Measurements from ENCODE around the gene NEBL. TPM values are rescaled to one million over a fixed set of nuclear protein-coding genes. Genes with fewer than 3 reads are reported as not detected.

NEBL gene
- total and polyA plus RNA-seq, 2 experiments from 2014 or later, result 247 to 489 TPM

GRCh38 chr10:20885678-20886077 is 11.4 kb downstream of the NEBL start:
- Histone ChIP-seq H3K27ac (peak overlapping the region; percentile 64), H3K9me3 (ENCODE audit: low read depth) (no peaks in the 10 kb centered on the region), H3K4me1 (ENCODE audit: low read depth) (peaks cover 54% of the 10 kb centered on the region), H3K27me3 (no peaks in the 10 kb centered on the region), H3K36me3 (peaks cover 64% of the 10 kb centered on the region), H3K4me3 (no peak overlapping the region)
- peak in 1 of 2 donors; percentile 16 for DNase-seq (ENCODE audit: low read depth in 1 of 2, low spot score in 1 of 2)
- TF ChIP-seq CTCF (IDR thresholded peaks at IDR 0.05; ENCODE audit: low read depth, low read length), result no peak

- H3K9me3 ChIP-seq (ENCODE audit: low read depth), result no peaks in the 10 kb centered on the region
- H3K4me3 ChIP-seq, result no peak overlapping the region
- H3K27me3 ChIP-seq, result no peaks in the 10 kb centered on the region
- peak overlapping the region; percentile 64 for H3K27ac ChIP-seq
- TF ChIP-seq CTCF (IDR thresholded peaks at IDR 0.05; ENCODE audit: low read depth, low read length), result no peak
- peaks cover 34% of the 10 kb centered on the region for H3K4me1 ChIP-seq (ENCODE audit: low read depth)
- peaks cover 81% of the 10 kb centered on the region for H3K36me3 ChIP-seq
- no peak for DNase-seq (ENCODE audit: low read depth in 1 of 2, low spot score in 1 of 2)
Measured at GRCh38 chr10:20883552-20883951, 13.6 kb downstream of the NEBL start.

GRCh38 chr10:20882091-20882490 is 15.0 kb downstream of the NEBL start:
- TF ChIP-seq CTCF (IDR thresholded peaks at IDR 0.05; ENCODE audit: low read depth, low read length), result no peak

GRCh38 chr10:20879136-20879535 is 18.0 kb downstream of the NEBL start:
- Histone ChIP-seq H3K27ac (peak overlapping the region; percentile 27), H3K36me3 (peaks cover 84% of the 10 kb centered on the region), H3K4me1 (ENCODE audit: low read depth) (peaks cover 7% of the 10 kb centered on the region), H3K4me3 (no peak overlapping the region), H3K9me3 (ENCODE audit: low read depth) (no peaks in the 10 kb centered on the region), H3K27me3 (no peaks in the 10 kb centered on the region)
- TF ChIP-seq CTCF (IDR thresholded peaks at IDR 0.05; ENCODE audit: low read depth, low read length), result no peak
- DNase-seq (ENCODE audit: low read depth in 1 of 2, low spot score in 1 of 2), result no peak

More at GRCh38 chr10:20882091-20882490, 15.0 kb downstream of the NEBL start:
- Histone ChIP-seq H3K4me3 (no peak overlapping the region), H3K27ac (no peak overlapping the region), H3K36me3 (peaks cover 86% of the 10 kb centered on the region), H3K4me1 (ENCODE audit: low read depth) (peaks cover 22% of the 10 kb centered on the region), H3K9me3 (ENCODE audit: low read depth) (no peaks in the 10 kb centered on the region), H3K27me3 (no peaks in the 10 kb centered on the region)
- DNase-seq (ENCODE audit: low read depth in 1 of 2, low spot score in 1 of 2), result no peak

GRCh38 chr10:20877986-20878983 is 18.8 kb downstream of the NEBL start:
- no peak for TF ChIP-seq CTCF (IDR thresholded peaks at IDR 0.05; ENCODE audit: low read depth, low read length)
- peak in 1 of 2 donors; percentile 27 for DNase-seq (ENCODE audit: low read depth in 1 of 2, low spot score in 1 of 2)
- Histone ChIP-seq H3K4me3 (no peak overlapping the region), H3K9me3 (ENCODE audit: low read depth) (no peaks in the 10 kb centered on the region), H3K36me3 (peaks cover 84% of the 10 kb centered on the region), H3K27me3 (no peaks in the 10 kb centered on the region), H3K4me1 (ENCODE audit: low read depth) (peaks cover 10% of the 10 kb centered on the region), H3K27ac (peak overlapping the region; percentile 27)
